ENCODE results near the gene HHIPL1.

DNA sequence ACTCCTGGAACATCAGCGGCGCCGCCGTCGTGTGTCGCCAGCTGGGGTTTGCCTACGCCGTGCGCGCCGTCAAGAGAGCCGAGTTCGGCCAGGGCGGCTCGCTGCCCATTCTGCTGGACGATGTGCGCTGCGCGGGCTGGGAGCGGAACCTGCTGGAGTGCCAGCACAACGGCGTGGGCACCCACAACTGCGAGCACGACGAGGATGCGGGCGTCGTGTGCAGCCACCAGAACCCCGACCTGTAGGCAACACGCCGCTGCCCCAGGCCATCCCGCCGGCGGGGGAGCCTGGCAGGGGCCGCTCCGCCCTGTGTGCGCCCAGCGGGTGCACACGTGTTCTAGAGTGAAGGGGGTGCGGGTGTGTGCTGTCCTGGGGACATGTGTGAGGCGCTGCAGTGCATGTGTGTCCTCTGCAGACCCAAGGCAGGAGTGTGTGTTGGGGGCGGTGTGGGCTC, 30.5 kb downstream of the HHIPL1 start:
- TF ChIP-seq CTCF (IDR thresholded peaks at IDR 0.05) (no peak), POLR2A (IDR thresholded peaks at IDR 0.05) (no peak), EP300 (IDR thresholded peaks at IDR 0.05) (no peak)

All from tibial nerve (tissue), 4 donors.